ENCODE results near the gene FNDC3B.

DNA sequence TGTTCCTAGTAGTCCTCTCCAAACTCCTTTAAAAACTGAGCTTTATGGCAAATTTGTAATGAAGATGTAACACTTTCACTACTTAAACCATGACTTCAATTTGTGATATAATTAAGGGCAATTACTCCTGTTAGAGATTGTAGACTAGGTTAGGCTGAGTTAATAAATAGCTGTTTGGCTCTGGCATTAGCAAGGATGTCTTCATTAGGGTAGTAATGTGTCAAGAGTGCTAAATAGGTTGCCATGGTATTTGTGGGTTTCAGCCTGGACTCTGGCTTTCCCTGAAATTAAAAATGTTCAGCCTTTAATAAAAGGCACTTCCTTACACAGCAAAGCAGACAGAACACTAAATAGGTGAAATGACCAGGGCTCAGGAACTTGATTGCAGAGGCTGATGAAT is 337.0 kb downstream of the FNDC3B start:
- TF ChIP-seq POLR2A (IDR thresholded peaks at IDR 0.05; ENCODE audit: extremely low read depth, insufficient read length): no peak
- TF ChIP-seq, protein P1, sequence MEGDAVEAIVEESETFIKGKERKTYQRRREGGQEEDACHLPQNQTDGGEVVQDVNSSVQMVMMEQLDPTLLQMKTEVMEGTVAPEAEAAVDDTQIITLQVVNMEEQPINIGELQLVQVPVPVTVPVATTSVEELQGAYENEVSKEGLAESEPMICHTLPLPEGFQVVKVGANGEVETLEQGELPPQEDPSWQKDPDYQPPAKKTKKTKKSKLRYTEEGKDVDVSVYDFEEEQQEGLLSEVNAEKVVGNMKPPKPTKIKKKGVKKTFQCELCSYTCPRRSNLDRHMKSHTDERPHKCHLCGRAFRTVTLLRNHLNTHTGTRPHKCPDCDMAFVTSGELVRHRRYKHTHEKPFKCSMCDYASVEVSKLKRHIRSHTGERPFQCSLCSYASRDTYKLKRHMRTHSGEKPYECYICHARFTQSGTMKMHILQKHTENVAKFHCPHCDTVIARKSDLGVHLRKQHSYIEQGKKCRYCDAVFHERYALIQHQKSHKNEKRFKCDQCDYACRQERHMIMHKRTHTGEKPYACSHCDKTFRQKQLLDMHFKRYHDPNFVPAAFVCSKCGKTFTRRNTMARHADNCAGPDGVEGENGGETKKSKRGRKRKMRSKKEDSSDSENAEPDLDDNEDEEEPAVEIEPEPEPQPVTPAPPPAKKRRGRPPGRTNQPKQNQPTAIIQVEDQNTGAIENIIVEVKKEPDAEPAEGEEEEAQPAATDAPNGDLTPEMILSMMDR (IDR thresholded peaks at IDR 0.05; ENCODE audit: low read depth, low read length): no peak
